Right cardiac atrium (tissue), 5 donors: Measurements from ENCODE around the gene SMIM22. TPM values are rescaled to one million over a fixed set of nuclear protein-coding genes. Genes with fewer than 3 reads are reported as not detected.
A peak's percentile ranks its signal among the peaks of the same experiment; 100 is the strongest.

Experiments used
- ATAC-seq, 2 donors: fragments of 200-7000 bp; cut with Tn5 transposase; one replicate each; pipeline versions ENCODE4 v1.8.0 to v1.9.1; 2020; ENCODE audit warnings: moderate library complexity in 2 of 2, mild to moderate bottlenecking in 1 of 2
- DNase-seq, 3 donors: peaks; one replicate each; pipeline ENCODE4 v3.0.0-alpha.2; 2020
- H3K27ac ChIP-seq: one replicate; pipeline ENCODE4 v1.5.1; 2013; ENCODE audit warnings: mild to moderate bottlenecking, low read length, control low read depth, moderate library complexity
- H3K27me3 ChIP-seq: one replicate; pipeline ENCODE4 v1.6.1; 2013; ENCODE audit not compliant: control insufficient read depth, insufficient read depth
- H3K4me1 ChIP-seq: one replicate; pipeline ENCODE4 v1.6.1; 2013; ENCODE audit warnings: low read length; ENCODE audit not compliant: control insufficient read depth, insufficient read depth
- H3K4me3 ChIP-seq: one replicate; pipeline ENCODE4 v1.5.1; 2013; ENCODE audit warnings: low read length, control low read depth
- H3K9me3 ChIP-seq: one replicate; pipeline ENCODE4 v1.6.1; 2013; ENCODE audit warnings: low read length; ENCODE audit not compliant: control insufficient read depth
- WGBS: extraction: QIAGEN DNeasy Blood & Tissue Kit; methylation state at CpG from one replicate; pipeline ENCODE4 v1.1.7; 2013; 5-methylcytosine and 5-hydroxymethylcytosine counted together
- intact Hi-C, 4 donors: fragments of 100-400 bp; cut with DNase I; formaldehyde crosslinking; loops; one replicate each; pipeline versions ENCODE4 v1.11.0 to v1.14.0; 2022 to 2023
- polyA plus RNA-seq: library from polyadenylated mRNA; stranded (reverse); fragments of 200-250 nt; gene quantifications from one replicate; pipeline ENCODE4 v1.2.3, GENCODE V29; 2013
- total RNA-seq, 4 donors: library from RNA; stranded (reverse); fragmentation: NEBNext Ultra II Directional; extraction: Animal tissue kit (Norgen Biotek cat#: 25700); gene quantifications; one replicate each; pipeline ENCODE4 v1.2.1, GENCODE V29; 2021
- donor health status: healthy with polysubstance abuse.
- donor health status: DM: no; HTN: yes; CAD: no.
- donor health status: DM: no; HTN: no; CAD: no.
- donor health status: DM: no; HTN: yes; CAD: no; lungs with severe emphysema.
- donor health status: DM: yes; HTN: yes; CAD: no.

The SMIM22 gene
- total and polyA plus RNA-seq, 5 donors = not detected

DNA sequence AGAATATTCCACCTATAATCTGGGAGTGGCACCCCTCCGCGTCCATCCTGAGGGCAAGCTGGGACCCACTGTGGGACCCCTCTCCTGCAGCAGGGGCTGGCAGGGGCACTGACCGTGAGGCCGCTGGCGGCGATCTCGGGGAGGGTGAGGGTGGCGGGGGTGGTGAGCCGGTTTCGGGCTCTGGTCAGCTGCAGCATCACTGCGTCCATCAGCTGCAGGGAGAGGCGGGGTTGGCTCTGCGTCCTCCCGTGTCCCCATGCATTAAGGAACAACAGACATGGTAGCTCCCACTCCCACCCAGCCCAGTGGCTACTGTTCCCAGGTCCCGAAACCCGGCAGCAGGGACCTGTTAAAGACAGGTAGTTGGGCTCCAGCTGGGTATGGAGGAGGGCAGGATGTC is 3.3 kb downstream of the SMIM22 start:
- ATAC-seq = no peak
- H3K4me3 ChIP-seq = no peak overlapping the region
- intact Hi-C loops = no loop called here
- no peaks in the 10 kb centered on the region for H3K4me1 ChIP-seq
- WGBS = 93% methylated on average over 16 of the region's 16 CpGs
- H3K27me3 ChIP-seq = no peaks in the 10 kb centered on the region
- DNase-seq = peak in 1 of 3 donors; percentile 63
- no peaks in the 10 kb centered on the region for H3K9me3 ChIP-seq
- H3K27ac ChIP-seq = no peak overlapping the region

DNA sequence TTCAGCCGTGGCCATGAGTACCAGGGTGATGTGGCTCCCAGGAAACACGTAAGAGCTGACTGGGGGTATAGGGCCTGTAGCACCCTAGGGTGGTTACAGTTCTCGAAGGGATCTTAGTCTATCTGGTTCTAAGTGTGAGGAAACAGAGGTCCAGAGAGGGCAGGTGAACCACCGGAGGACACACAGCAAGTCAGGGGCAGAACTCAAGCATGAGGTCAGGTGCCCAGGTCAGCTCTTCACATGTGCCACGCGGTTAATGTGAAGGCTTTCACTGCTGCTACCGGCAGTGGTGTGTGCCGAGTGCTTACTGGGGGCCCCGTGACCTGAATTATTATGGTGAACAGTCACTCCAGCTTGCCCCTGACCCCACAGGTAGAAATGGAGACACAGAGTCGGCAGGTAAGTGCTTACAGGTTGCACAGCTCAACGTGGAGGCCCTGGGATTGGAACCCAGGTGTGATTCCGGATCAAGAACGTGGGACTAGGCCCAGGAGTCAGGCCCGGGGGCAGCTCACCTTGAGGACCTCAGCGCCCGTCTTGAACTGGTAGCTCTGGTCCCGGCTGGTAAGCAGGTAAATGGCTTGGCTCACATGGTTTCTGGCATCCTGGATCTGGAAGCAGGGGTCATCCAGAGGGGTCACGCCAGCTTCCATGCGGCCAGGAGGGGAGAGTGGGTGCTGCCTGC is 4.1 kb downstream of the SMIM22 start:
- DNase-seq = peak in 1 of 3 donors; percentile 41
- H3K9me3 ChIP-seq = no peaks in the 10 kb centered on the region
- H3K27ac ChIP-seq = no peak overlapping the region
- H3K4me3 ChIP-seq = no peak overlapping the region
- intact Hi-C loops = no loop called here
- 93% methylated on average over 19 of the region's 19 CpGs for WGBS
- no peaks in the 10 kb centered on the region for H3K4me1 ChIP-seq
- ATAC-seq = no peak
- H3K27me3 ChIP-seq = no peaks in the 10 kb centered on the region

DNA sequence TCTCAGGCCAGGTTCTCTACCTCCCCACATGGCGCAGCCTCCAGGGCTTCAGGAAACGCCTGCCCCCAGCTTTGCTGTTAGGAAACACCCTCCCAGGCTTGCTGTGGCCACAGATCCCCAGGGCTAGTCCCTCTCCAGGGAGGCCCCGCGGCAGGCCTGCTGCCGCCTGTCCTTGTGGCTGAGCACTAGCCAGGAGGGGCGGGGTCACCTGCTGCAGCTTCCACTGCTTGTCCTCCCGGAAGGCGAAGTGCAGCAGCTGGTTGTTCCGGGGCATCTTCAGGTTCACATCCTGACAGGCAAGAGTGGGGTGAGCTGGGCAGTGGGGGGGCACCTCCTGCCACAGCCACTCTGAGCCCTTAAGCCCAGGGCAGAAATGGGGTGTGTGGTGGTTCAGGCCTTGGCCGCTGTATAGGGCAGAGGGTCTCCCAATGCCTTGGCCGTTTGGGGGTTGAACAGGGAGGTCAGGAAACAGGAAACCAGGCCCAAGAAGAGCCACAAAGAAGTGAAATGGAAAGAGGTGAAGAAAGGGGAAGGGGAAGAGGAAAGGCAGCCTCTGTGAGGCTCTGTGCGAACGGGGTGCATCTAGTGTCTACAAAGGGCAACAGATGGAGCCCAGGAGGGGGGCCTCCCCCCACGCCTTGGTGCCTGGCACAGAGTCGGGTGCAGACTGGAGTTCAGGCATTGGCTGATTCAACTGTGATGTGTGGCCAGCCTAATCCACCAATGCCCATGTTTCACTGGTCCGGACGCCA is 5.3 kb downstream of the SMIM22 start:
- H3K4me3 ChIP-seq = no peak overlapping the region
- intact Hi-C loops = loop anchor here in 1 of 4 donors (10.0 kb wide), 1 partner anchor 154 kb away; the partner anchor contains the start of gene SEC14L5
- no peaks in the 10 kb centered on the region for H3K4me1 ChIP-seq
- WGBS = 68% methylated on average over 17 of the region's 17 CpGs
- H3K27me3 ChIP-seq = no peaks in the 10 kb centered on the region
- H3K9me3 ChIP-seq = no peaks in the 10 kb centered on the region
- no peak for ATAC-seq
- H3K27ac ChIP-seq = no peak overlapping the region
- DNase-seq = peak in 2 of 3 donors; percentile 77 to 78

DNA sequence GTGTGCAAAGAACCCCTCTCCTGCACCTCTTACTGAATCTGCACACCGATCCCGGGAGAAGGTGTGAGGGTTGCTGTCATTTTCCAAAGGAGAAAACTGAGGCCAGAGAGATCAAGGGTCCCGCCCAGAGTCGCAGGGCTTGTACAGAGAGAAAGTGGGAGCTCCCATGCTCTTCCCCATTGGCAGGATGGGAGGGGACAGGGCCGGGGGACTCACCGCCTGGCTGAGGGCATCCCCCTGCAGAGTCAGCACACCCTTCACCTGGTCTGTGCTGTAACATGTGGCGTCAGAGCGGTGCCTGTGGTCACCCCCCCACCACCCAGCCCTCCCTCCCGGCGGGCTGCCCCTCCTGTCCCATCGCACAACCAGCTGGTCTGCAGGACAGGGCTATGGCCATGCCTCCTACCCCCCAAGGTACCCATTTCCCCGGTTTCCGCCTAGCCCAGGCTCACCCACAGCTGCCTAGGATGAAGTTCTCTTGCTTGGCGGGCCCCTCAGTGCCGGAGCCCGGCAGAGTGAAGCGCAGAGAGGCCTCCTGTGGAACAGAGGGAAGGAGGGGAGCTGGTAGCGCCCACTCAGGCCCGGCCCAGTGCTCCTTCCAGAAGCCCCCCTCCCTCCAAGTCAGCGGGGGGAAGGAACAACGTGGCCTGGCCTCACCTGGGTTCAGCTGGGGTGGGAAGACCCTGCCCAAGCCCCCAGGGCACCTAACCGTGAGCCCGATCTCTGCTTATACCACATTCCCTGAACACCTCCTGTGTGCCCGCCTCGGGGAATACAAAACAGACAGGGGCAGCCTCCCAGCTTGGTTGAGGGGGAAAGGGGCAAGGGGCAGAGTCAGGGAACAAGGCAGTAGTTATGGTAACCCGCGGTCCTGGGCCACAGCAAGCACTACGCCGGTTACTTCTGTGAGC is 6.1 kb downstream of the SMIM22 start:
- no peak for ATAC-seq
- Histone ChIP-seq H3K4me1 (no peaks in the 10 kb centered on the region), H3K4me3 (peak overlapping the region; percentile 66), H3K27ac (peak overlapping the region; percentile 64), H3K27me3 (no peaks in the 10 kb centered on the region), H3K9me3 (no peaks in the 10 kb centered on the region)
- intact Hi-C loops = loop anchor here in 1 of 4 donors (10.0 kb wide), 1 partner anchor 153 kb away; the partner anchor contains the start of gene SEC14L5
- peak in 1 of 3 donors; percentile 58 for DNase-seq
- 56% methylated on average over 29 of the region's 29 CpGs for WGBS

DNA sequence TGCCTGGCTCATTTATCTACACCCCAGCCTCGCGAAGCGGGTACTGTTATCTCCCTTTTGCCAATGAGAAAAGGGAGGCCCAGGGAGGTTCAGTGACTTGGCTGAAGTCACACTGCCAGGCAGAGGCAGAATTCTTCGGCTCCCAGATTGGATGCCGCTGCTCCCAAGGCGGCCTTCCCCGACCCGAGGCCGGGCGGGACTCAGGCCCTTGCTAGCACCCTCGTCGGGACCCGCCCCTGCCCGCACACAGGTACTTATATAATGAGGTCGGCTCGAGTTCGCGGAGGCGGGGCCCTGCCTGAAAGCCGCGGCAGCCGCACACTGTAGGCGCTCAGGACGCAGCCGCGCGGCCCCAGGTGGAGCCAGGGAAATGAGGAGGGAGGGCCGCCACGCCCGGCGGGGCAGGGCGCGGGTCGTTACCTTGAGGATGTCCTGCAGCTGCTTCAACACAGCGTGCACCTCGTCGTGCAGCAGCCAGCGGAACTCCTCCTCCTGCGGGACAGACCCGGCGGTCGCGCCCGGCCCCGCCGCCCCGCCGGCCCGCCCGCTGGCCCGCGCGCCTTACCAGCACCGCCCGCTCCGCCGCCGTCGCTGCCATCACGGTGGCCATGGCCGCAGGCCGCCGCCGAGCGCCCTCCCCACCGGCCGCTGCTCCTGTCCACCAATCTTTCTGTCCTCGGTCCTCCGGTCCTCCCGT is 6.9 kb downstream of the SMIM22 start, which contains the start of gene ROGDI:
Gene ROGDI, minus strand, starts transcription at position 672 of the 697 bp plus-strand sequence. Its CDS starts 62 bp downstream, at position 610.
- peak within 1 kb of the TSS; percentile 66 for H3K4me3 ChIP-seq
- no peaks in the 10 kb centered on the region for H3K9me3 ChIP-seq
- H3K27me3 ChIP-seq = no peaks in the 10 kb centered on the region
- DNase-seq = peak; percentile 72 to 94 (median 90)
- H3K27ac ChIP-seq = peak within 1 kb of the TSS; percentile 64
- H3K4me1 ChIP-seq = no peaks in the 10 kb centered on the region
- intact Hi-C loops = loop anchor here in 1 of 4 donors (10.0 kb wide), 1 partner anchor 153 kb away; the partner anchor contains the start of gene SEC14L5
- ATAC-seq = peak; percentile 13 to 60
- under 1% methylated on average over 70 of the region's 70 CpGs for WGBS

DNA sequence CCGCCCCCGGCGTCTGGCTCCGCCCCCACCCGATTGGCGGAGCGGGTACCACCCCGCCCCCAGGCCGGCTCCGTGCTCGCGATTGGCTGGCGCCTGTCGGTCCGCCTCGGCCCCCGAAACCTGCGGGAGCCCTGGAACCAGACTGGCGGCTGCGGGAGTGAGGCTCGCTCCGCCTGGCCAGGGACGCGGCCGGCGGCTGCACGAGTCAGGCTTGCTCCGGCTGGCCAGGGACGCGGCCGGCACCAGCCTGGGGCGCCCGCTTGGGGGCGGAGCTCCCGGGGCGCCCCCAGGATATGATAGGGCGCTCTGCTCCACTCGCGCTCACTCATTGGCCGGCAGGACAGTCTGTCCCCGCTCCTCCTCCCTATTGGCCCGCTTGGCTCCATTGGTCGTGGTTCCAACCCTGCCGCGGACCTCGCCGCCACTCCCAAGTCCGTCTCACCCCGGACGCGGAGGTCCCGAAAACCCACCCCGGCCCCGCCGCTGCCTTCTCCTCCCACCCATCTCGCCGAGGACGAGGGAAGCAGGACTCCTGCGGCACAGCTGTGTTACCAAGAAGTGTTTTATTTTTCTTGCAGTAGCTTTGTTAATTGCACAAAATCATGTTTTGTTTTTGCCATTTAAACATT is 7.6 kb downstream of the SMIM22 start:
- no peaks in the 10 kb centered on the region for H3K27me3 ChIP-seq
- ATAC-seq (peak; percentile 95 to 96), DNase-seq (peak; percentile 94 to 97 (median 97))
- H3K4me3 ChIP-seq = peak overlapping the region; percentile 66
- H3K27ac ChIP-seq = peak overlapping the region; percentile 64
- no peaks in the 10 kb centered on the region for H3K9me3 ChIP-seq
- intact Hi-C loops = loop anchor here in 1 of 4 donors (10.0 kb wide), 1 partner anchor 152 kb away; the partner anchor contains the start of gene SEC14L5
- WGBS = under 1% methylated on average over 59 of the region's 59 CpGs
- no peaks in the 10 kb centered on the region for H3K4me1 ChIP-seq

DNA sequence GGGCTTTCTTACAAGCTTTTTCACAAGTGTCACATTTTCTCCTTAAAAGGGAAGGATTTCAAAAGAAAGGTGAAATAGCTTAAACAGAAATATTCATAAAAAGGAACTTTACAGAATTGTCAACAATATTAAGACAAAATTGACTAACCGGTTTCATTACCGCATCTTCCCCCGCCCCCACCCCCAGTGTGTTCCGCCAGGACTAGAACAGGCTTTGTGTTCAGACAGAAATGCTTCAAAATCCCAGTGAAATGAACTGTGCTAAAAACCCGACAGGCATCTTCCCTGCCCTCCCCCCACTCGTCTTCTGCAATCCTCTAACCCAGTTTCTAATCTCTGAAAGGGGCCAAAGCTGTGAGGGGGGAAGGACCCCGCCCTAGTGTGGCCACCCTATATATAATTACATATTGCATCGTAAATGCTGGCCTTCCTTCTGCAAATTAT is 8.3 kb downstream of the SMIM22 start:
- Histone ChIP-seq H3K9me3 (no peaks in the 10 kb centered on the region), H3K27me3 (no peaks in the 10 kb centered on the region), H3K4me1 (no peaks in the 10 kb centered on the region), H3K4me3 (no peak overlapping the region), H3K27ac (no peak overlapping the region)
- intact Hi-C loops = loop anchor here in 1 of 4 donors (10.0 kb wide), 1 partner anchor 151 kb away; the partner anchor contains the start of gene SEC14L5
- no peak for ATAC-seq
- 55% methylated on average over 8 of the region's 8 CpGs for WGBS
- peak in 1 of 3 donors; percentile 27 for DNase-seq

DNA sequence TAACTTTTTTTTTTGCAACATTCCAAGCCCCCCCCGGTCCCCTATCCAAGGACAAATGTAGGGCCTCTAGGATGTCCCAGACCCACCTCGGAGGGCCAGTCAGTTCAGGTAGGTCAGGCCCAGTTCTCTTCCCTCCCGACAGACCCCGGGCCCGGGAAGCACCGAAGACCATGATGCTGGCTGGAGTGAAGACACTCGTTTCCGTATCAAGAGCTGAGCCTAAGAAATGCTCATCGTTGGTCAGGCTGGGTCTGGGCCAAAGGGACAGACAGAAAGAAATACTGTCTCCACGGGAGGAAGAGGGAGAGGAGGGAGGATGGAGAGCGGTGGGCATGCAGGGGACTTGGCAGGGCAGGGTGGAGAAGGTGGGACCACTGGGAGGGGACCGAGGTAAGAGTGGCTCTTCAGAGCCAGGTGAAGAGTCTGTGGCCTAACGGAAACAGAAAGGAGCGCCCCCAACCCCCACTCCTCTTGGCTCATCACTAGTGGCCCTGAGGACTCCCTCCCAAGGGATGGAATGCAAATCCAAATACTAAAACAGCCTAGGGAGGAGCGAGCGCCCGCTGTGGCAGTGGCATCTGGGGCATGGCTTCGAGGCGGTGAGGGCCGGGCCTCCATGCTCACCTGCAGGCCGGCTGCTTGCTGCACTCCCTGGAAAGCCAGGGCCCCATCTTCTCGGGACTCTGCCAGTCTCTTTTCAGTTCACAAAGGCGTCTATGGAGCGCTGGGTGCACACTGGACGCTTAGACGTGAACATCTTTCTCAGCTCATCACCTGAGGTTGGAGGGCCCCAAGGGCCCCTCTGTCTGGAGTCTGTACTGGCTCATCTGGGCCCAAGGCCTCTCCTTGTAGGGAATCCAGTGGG is 9.0 kb downstream of the SMIM22 start:
- H3K27me3 ChIP-seq = no peaks in the 10 kb centered on the region
- H3K27ac ChIP-seq = no peak overlapping the region
- no peak for ATAC-seq
- DNase-seq = peak in 1 of 3 donors; percentile 48
- intact Hi-C loops = loop anchor here in 1 of 4 donors (10.0 kb wide), 1 partner anchor 151 kb away; the partner anchor contains the start of gene SEC14L5
- WGBS = 65% methylated on average over 26 of the region's 26 CpGs
- no peaks in the 10 kb centered on the region for H3K9me3 ChIP-seq
- no peaks in the 10 kb centered on the region for H3K4me1 ChIP-seq
- H3K4me3 ChIP-seq = no peak overlapping the region

DNA sequence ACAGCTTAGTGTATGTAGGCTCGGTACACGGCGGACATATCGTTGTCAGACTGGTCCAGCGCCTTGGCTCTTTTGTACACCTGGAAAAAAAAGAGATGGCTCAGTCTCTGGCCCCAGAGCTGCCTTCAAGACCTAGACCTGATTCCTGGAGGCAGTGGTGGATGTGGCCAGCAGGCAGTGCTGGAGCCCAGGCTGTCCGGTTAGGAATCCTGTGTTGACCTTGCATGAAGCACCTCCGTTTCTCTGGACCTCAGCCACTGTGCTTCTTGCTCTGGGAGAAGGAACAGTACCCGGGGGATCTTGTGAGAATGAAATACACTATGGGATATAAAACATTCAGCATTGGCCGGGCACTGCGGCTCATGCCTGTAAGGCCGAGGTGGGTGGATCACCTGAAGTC is 10.1 kb downstream of the SMIM22 start:
- Histone ChIP-seq H3K27me3 (no peaks in the 10 kb centered on the region), H3K9me3 (no peaks in the 10 kb centered on the region), H3K4me3 (no peak overlapping the region), H3K4me1 (no peaks in the 10 kb centered on the region), H3K27ac (peak overlapping the region; percentile 33)
- ATAC-seq (no peak), DNase-seq (peak in 2 of 3 donors; percentile 67 to 72)
- 65% methylated on average over 11 of the region's 11 CpGs for WGBS
- intact Hi-C loops = loop anchor here in 1 of 4 donors (10.0 kb wide), 1 partner anchor 150 kb away; the partner anchor contains the start of gene SEC14L5
